ENCODE results near the gene BRD7. TPM values are rescaled to one million over a fixed set of nuclear protein-coding genes. Genes with fewer than 3 reads are reported as not detected.

BRD7 gene
- total RNA-seq, 4 donors from 2014 or later: 29.9 to 58.0 (median 38.5) TPM

- Histone ChIP-seq H3K9me3 (no peaks in the 10 kb centered on the region), H3K4me3 (no peak overlapping the region), H3K27me3 (no peaks in the 10 kb centered on the region), H3K27ac (no peak overlapping the region), H3K36me3 (no peaks in the 10 kb centered on the region), H3K4me1 (peaks cover 4 to 10% (median 7%) of the 10 kb centered on the region in 4 donors)
- intact Hi-C loops (cut with DNase I; ENCODE audit: low total_unique reads) (no loop called here), in situ Hi-C loops (cut with MboI; ENCODE audit: low pct_ligation_motif_present in 1 of 4, low pct_unique_long_range_greater_than_20kb in 1 of 4, low sequenced_read_pairs in 3 of 4) (no loop called here)
- WGBS, 2 donors (ENCODE audit: low coverage in 1 of 2): 77 to 100% methylated on average over 1 to 2 of the region's 2 CpGs
- TF ChIP-seq CTCF (IDR thresholded peaks at IDR 0.05) (no peak), POLR2AphosphoS5 (IDR thresholded peaks at IDR 0.05) (no peak), EP300 (IDR thresholded peaks at IDR 0.05; ENCODE audit: low read depth) (no peak), POLR2A (IDR thresholded peaks at IDR 0.05) (no peak)
- DNase-seq: no peak
Measured at GRCh38 chr16:50296807-50297206, 72.0 kb downstream of the BRD7 start.

- in situ Hi-C loops (cut with MboI; ENCODE audit: low pct_ligation_motif_present in 1 of 4, low pct_unique_long_range_greater_than_20kb in 1 of 4, low sequenced_read_pairs in 3 of 4) (no loop called here), intact Hi-C loops (cut with DNase I; ENCODE audit: low total_unique reads) (no loop called here)
- Histone ChIP-seq H3K4me1 (no peaks in the 10 kb centered on the region), H3K9me3 (no peaks in the 10 kb centered on the region), H3K27ac (no peak overlapping the region), H3K36me3 (no peaks in the 10 kb centered on the region), H3K4me3 (no peak overlapping the region), H3K27me3 (no peaks in the 10 kb centered on the region)
- DNase-seq: no peak
- TF ChIP-seq POLR2AphosphoS5 (IDR thresholded peaks at IDR 0.05) (no peak), EP300 (IDR thresholded peaks at IDR 0.05; ENCODE audit: low read depth) (no peak), CTCF (IDR thresholded peaks at IDR 0.05) (no peak), POLR2A (IDR thresholded peaks at IDR 0.05) (no peak)
- 96 to 100% methylated on average over 2 to 7 of the region's 7 CpGs for WGBS, 2 donors (ENCODE audit: low coverage in 1 of 2)
Measured at GRCh38 chr16:50295541-50296132, 73.2 kb downstream of the BRD7 start.

- no peak for DNase-seq
- no peaks in the 10 kb centered on the region for H3K4me1 ChIP-seq
- no peak overlapping the region for H3K27ac ChIP-seq
- intact Hi-C loops (cut with DNase I; ENCODE audit: low total_unique reads) (no loop called here), in situ Hi-C loops (cut with MboI; ENCODE audit: low pct_ligation_motif_present in 1 of 4, low pct_unique_long_range_greater_than_20kb in 1 of 4, low sequenced_read_pairs in 3 of 4) (no loop called here)
- H3K36me3 ChIP-seq: no peaks in the 10 kb centered on the region
- no peaks in the 10 kb centered on the region for H3K9me3 ChIP-seq
- no peaks in the 10 kb centered on the region for H3K27me3 ChIP-seq
- TF ChIP-seq POLR2A (IDR thresholded peaks at IDR 0.05) (no peak), POLR2AphosphoS5 (IDR thresholded peaks at IDR 0.05) (no peak), CTCF (IDR thresholded peaks at IDR 0.05) (no peak), EP300 (IDR thresholded peaks at IDR 0.05; ENCODE audit: low read depth) (no peak)
- H3K4me3 ChIP-seq: no peak overlapping the region
- 72 to 82% methylated on average over 2 to 4 of the region's 4 CpGs for WGBS, 2 donors (ENCODE audit: low coverage in 1 of 2)
Measured at GRCh38 chr16:50294955-50295354, 73.8 kb downstream of the BRD7 start.

- H3K27ac ChIP-seq: no peak overlapping the region
- TF ChIP-seq POLR2A (IDR thresholded peaks at IDR 0.05) (no peak), CTCF (IDR thresholded peaks at IDR 0.05) (no peak), POLR2AphosphoS5 (IDR thresholded peaks at IDR 0.05) (no peak), EP300 (IDR thresholded peaks at IDR 0.05; ENCODE audit: low read depth) (no peak)
- in situ Hi-C loops (cut with MboI; ENCODE audit: low pct_ligation_motif_present in 1 of 4, low pct_unique_long_range_greater_than_20kb in 1 of 4, low sequenced_read_pairs in 3 of 4) (no loop called here), intact Hi-C loops (cut with DNase I; ENCODE audit: low total_unique reads) (no loop called here)
- no peaks in the 10 kb centered on the region for H3K9me3 ChIP-seq
- WGBS, 2 donors (ENCODE audit: low coverage in 1 of 2): 94% methylated on average over 20 of the region's 20 CpGs; no CpG with 5 or more reads in 1 of the 2 donors
- no peaks in the 10 kb centered on the region for H3K27me3 ChIP-seq
- no peaks in the 10 kb centered on the region for H3K36me3 ChIP-seq
- no peak overlapping the region for H3K4me3 ChIP-seq
- no peaks in the 10 kb centered on the region for H3K4me1 ChIP-seq
- DNase-seq: no peak
Measured at GRCh38 chr16:50293994-50294855, 74.6 kb downstream of the BRD7 start.

Measured in transverse colon (tissue), 4 donors.